HEK293 (cell line): ENCODE data around the gene DEDD2.

Experiments
- CTCF ChIA-PET: fragments of 350-600 bp; formaldehyde crosslinking; extraction: SDS; loops from one replicate; lab custom pipeline; 2021; ENCODE audit warnings: antibody characterized with exemption; lab: Yijun Ruan, JAX
- POLR2A ChIA-PET: fragments of 300-600 bp; formaldehyde crosslinking; extraction: SDS; loops from one replicate; lab custom pipeline; 2020; ENCODE audit warnings: antibody characterized with exemption, inconsistent platforms; lab: Yijun Ruan, JAX
- H3K27ac ChIP-seq: fragments of 200-500 bp; sonication (Bioruptor generic); 2 replicates; pipeline ENCODE4 v1.5.1; 2014; ENCODE audit warnings: low read depth, low read length, control low read depth, inconsistent platforms; ENCODE audit errors: extremely low read depth
- H3K36me3 ChIP-seq, 2 experiments: fragments of 200-500 bp in 1 of 2; sonication (Bioruptor generic) in 1 of 2; 1 replicate in 1 of 2; 2 replicates in 1 of 2; pipeline ENCODE4 v1.5.1; 2014 to 2017; ENCODE audit warnings: inconsistent platforms in 2 of 2, low read length in 2 of 2; ENCODE audit not compliant: control insufficient read depth in 2 of 2, insufficient read depth in 1 of 2
- H3K4me1 ChIP-seq: fragments of 200-500 bp; sonication (Bioruptor generic); 2 replicates; pipeline ENCODE4 v1.5.1; 2014; ENCODE audit warnings: mild to moderate bottlenecking, low read length, inconsistent platforms; ENCODE audit not compliant: control insufficient read depth, insufficient read depth
- H3K4me3 ChIP-seq: 2 replicates; pipeline ENCODE4 v1.5.1; 2011; ENCODE audit warnings: low read depth, mild to moderate bottlenecking, control low read depth, low read length, moderate library complexity
- H3K9me3 ChIP-seq: fragments of 200-500 bp; sonication (Bioruptor generic); 2 replicates; pipeline ENCODE4 v1.5.1; 2014; ENCODE audit warnings: low read depth, low read length, inconsistent platforms; ENCODE audit not compliant: control insufficient read depth, insufficient read depth
- MZF1 ChIP-seq: fragments of 450-650 bp; formaldehyde crosslinking; IDR thresholded peaks from 2 replicates; pipeline ENCODE4 v1.5.1; 2017; ENCODE audit warnings: missing biosample characterization, missing genetic modification characterization, borderline replicate concordance
- RBAK ChIP-seq: fragments of 450-650 bp; formaldehyde crosslinking; IDR thresholded peaks from 2 replicates; pipeline ENCODE4 v1.5.1; 2016; ENCODE audit warnings: missing biosample characterization, missing genetic modification characterization
- SP2 ChIP-seq: fragments of 450-650 bp; formaldehyde crosslinking; IDR thresholded peaks from 2 replicates; pipeline ENCODE4 v1.5.1; 2016; ENCODE audit warnings: missing biosample characterization, missing genetic modification characterization
- SP7 ChIP-seq: fragments of 450-650 bp; formaldehyde crosslinking; IDR thresholded peaks from 2 replicates; pipeline ENCODE4 v1.5.1; 2016; ENCODE audit warnings: missing biosample characterization, missing genetic modification characterization
- WT1 ChIP-seq: fragments of 450-650 bp; formaldehyde crosslinking; IDR thresholded peaks from 2 replicates; pipeline ENCODE4 v1.5.1; 2016; ENCODE audit warnings: missing biosample characterization, missing genetic modification characterization
- ZBTB17 ChIP-seq: fragments of 450-650 bp; formaldehyde crosslinking; IDR thresholded peaks from 2 replicates; pipeline ENCODE4 v1.5.1; 2016; ENCODE audit warnings: missing biosample characterization, missing genetic modification characterization
- ZBTB48 ChIP-seq: fragments of 450-650 bp; formaldehyde crosslinking; IDR thresholded peaks from 2 replicates; pipeline ENCODE4 v1.5.1; 2016; ENCODE audit warnings: missing biosample characterization, missing genetic modification characterization
- ZNF10 ChIP-seq: fragments of 450-650 bp; formaldehyde crosslinking; IDR thresholded peaks from 2 replicates; pipeline ENCODE4 v1.5.1; 2017; ENCODE audit warnings: missing biosample characterization, missing genetic modification characterization
- ZNF146 ChIP-seq: fragments of 450-650 bp; formaldehyde crosslinking; IDR thresholded peaks from 2 replicates; pipeline ENCODE4 v1.5.1; 2016; ENCODE audit warnings: missing biosample characterization, missing genetic modification characterization
- ZNF292 ChIP-seq: fragments of 450-650 bp; formaldehyde crosslinking; IDR thresholded peaks from 2 replicates; pipeline ENCODE4 v1.5.1; 2016; ENCODE audit warnings: low read depth, missing biosample characterization, missing genetic modification characterization, borderline replicate concordance
- ZNF302 ChIP-seq: fragments of 450-650 bp; formaldehyde crosslinking; IDR thresholded peaks from 2 replicates; pipeline ENCODE4 v1.5.1; 2016; ENCODE audit warnings: missing biosample characterization, missing genetic modification characterization, low read depth
- ZNF324 ChIP-seq: fragments of 450-650 bp; formaldehyde crosslinking; IDR thresholded peaks from 2 replicates; pipeline ENCODE4 v1.5.1; 2016; ENCODE audit warnings: missing biosample characterization, missing genetic modification characterization
- ZNF366 ChIP-seq: fragments of 450-650 bp; formaldehyde crosslinking; conservative IDR thresholded peaks from 2 replicates; pipeline ENCODE4 v1.5.1; 2016; ENCODE audit warnings: missing biosample characterization, missing genetic modification characterization
- ZNF473 ChIP-seq: fragments of 450-650 bp; formaldehyde crosslinking; IDR thresholded peaks from 2 replicates; pipeline ENCODE4 v1.5.1; 2017; ENCODE audit warnings: missing biosample characterization, missing genetic modification characterization
- ZNF600 ChIP-seq: fragments of 450-650 bp; formaldehyde crosslinking; IDR thresholded peaks from 2 replicates; pipeline ENCODE4 v1.5.1; 2016; ENCODE audit warnings: missing biosample characterization, missing genetic modification characterization
- ZNF707 ChIP-seq: fragments of 450-650 bp; formaldehyde crosslinking; IDR thresholded peaks from 2 replicates; pipeline ENCODE4 v1.5.1; 2016; ENCODE audit warnings: missing biosample characterization, missing genetic modification characterization
- ZNF837 ChIP-seq: fragments of 450-650 bp; formaldehyde crosslinking; IDR thresholded peaks from 2 replicates; pipeline ENCODE4 v1.5.1; 2016; ENCODE audit warnings: missing biosample characterization, missing genetic modification characterization
- TF ChIP-seq, protein P1 (sequence below): fragments of 450-650 bp; formaldehyde crosslinking; conservative IDR thresholded peaks from 2 replicates; pipeline ENCODE4 v1.5.1; 2016; ENCODE audit warnings: low read depth, missing biosample characterization, missing genetic modification characterization
- TF ChIP-seq, protein P2 (sequence below): fragments of 450-650 bp; IDR thresholded peaks from 2 replicates; pipeline ENCODE4 v1.5.1; 2018; ENCODE audit warnings: missing biosample characterization, mild to moderate bottlenecking, missing genetic modification characterization
- TF ChIP-seq, protein P3 (sequence below): fragments of 450-650 bp; formaldehyde crosslinking; IDR thresholded peaks from 2 replicates; pipeline ENCODE4 v1.5.1; 2016; ENCODE audit warnings: missing biosample characterization, missing genetic modification characterization
- TF ChIP-seq, protein P4 (sequence below): fragments of 450-650 bp; formaldehyde crosslinking; IDR thresholded peaks from 2 replicates; pipeline ENCODE4 v1.5.1; 2016; ENCODE audit warnings: missing biosample characterization, missing genetic modification characterization
- TF ChIP-seq, protein P5 (sequence below): fragments of 450-650 bp; formaldehyde crosslinking; IDR thresholded peaks from 2 replicates; pipeline ENCODE4 v1.5.0; 2017; ENCODE audit warnings: missing biosample characterization, missing genetic modification characterization, borderline replicate concordance
- TF ChIP-seq, protein P6 (sequence below): fragments of 450-650 bp; formaldehyde crosslinking; IDR thresholded peaks from 2 replicates; pipeline ENCODE4 v1.5.1; 2017; ENCODE audit warnings: missing biosample characterization, mild to moderate bottlenecking, missing genetic modification characterization, moderate library complexity

DEDD2 gene

DNA sequence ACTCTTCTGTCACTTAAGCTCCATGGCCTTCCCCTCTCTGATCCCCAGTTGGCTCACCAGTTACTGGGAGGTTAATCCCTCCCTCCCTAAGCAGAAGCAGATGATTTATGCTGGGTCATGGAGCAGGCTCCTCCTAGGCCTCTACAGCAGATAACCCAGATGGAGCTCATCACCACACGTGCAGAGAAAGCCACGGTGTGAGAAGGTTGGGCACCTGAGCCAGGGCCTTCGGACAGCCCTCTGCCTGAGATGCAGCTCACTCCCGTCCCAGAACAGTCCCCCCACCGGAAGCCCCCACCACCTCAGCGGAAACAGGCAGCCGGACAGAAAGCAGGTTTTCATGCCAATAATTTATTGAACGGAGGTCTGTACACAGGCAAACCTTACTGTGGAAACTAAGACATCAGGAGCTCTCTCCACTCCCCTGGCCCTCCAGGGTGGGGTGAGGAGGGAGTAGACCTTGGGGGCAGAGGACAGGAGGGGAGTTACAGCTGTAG is 12.4 kb upstream of the DEDD2 start:
- CTCF ChIA-PET: interaction anchor here (0.6 to 2.6 kb wide), 7 partner anchors 9 to 121 kb away, joined by 3 to 11 read pairs (median 3); partner anchors contain the start of gene ZNF526
- Histone ChIP-seq H3K9me3 (no peaks in the 10 kb centered on the region), H3K27ac (peak overlapping the region; percentile 34; the same call in 1 of the 2 replicates), H3K36me3 (peaks cover 82 to 95% of the 10 kb centered on the region in 2 experiments)
- TF ChIP-seq ZNF292 (tag by site-specific recombination): no peak
- no peak for TF ChIP-seq ZNF324 (tag by site-specific recombination)
- TF ChIP-seq, protein P1, sequence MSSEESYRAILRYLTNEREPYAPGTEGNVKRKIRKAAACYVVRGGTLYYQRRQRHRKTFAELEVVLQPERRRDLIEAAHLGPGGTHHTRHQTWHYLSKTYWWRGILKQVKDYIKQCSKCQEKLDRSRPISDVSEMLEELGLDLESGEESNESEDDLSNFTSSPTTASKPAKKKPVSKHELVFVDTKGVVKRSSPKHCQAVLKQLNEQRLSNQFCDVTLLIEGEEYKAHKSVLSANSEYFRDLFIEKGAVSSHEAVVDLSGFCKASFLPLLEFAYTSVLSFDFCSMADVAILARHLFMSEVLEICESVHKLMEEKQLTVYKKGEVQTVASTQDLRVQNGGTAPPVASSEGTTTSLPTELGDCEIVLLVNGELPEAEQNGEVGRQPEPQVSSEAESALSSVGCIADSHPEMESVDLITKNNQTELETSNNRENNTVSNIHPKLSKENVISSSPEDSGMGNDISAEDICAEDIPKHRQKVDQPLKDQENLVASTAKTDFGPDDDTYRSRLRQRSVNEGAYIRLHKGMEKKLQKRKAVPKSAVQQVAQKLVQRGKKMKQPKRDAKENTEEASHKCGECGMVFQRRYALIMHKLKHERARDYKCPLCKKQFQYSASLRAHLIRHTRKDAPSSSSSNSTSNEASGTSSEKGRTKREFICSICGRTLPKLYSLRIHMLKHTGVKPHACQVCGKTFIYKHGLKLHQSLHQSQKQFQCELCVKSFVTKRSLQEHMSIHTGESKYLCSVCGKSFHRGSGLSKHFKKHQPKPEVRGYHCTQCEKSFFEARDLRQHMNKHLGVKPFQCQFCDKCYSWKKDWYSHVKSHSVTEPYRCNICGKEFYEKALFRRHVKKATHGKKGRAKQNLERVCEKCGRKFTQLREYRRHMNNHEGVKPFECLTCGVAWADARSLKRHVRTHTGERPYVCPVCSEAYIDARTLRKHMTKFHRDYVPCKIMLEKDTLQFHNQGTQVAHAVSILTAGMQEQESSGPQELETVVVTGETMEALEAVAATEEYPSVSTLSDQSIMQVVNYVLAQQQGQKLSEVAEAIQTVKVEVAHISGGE (tag by site-specific recombination): no peak
- TF ChIP-seq ZBTB17 (tag by site-specific recombination): peak; percentile 55; the same call in 1 of the 2 replicates
- TF ChIP-seq, protein P2, sequence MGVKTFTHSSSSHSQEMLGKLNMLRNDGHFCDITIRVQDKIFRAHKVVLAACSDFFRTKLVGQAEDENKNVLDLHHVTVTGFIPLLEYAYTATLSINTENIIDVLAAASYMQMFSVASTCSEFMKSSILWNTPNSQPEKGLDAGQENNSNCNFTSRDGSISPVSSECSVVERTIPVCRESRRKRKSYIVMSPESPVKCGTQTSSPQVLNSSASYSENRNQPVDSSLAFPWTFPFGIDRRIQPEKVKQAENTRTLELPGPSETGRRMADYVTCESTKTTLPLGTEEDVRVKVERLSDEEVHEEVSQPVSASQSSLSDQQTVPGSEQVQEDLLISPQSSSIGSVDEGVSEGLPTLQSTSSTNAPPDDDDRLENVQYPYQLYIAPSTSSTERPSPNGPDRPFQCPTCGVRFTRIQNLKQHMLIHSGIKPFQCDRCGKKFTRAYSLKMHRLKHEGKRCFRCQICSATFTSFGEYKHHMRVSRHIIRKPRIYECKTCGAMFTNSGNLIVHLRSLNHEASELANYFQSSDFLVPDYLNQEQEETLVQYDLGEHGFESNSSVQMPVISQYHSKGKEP (tag by site-specific recombination): no peak
- TF ChIP-seq ZNF366 (tag by site-specific recombination): 0 out of 2 replicates have a peak, but pooled peaks have one; percentile 11
- TF ChIP-seq, protein P3, sequence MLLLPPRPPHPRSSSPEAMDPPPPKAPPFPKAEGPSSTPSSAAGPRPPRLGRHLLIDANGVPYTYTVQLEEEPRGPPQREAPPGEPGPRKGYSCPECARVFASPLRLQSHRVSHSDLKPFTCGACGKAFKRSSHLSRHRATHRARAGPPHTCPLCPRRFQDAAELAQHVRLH: no peak
- TF ChIP-seq, protein P4, sequence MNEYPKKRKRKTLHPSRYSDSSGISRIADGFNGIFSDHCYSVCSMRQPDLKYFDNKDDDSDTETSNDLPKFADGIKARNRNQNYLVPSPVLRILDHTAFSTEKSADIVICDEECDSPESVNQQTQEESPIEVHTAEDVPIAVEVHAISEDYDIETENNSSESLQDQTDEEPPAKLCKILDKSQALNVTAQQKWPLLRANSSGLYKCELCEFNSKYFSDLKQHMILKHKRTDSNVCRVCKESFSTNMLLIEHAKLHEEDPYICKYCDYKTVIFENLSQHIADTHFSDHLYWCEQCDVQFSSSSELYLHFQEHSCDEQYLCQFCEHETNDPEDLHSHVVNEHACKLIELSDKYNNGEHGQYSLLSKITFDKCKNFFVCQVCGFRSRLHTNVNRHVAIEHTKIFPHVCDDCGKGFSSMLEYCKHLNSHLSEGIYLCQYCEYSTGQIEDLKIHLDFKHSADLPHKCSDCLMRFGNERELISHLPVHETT (tag by site-specific recombination): no peak
- peak; percentile 42; the same call in 1 of the 2 replicates for TF ChIP-seq WT1 (tag by site-specific recombination)
- peak; percentile 71; the same call in 1 of the 2 replicates for TF ChIP-seq MZF1
- 0 out of 2 replicates have a peak, but pooled peaks have one; percentile 11 for TF ChIP-seq SP7
- no peak for TF ChIP-seq ZNF707
- peak; percentile 81 for TF ChIP-seq ZNF10
- no peak for TF ChIP-seq RBAK (tag by site-specific recombination)
- no peak for TF ChIP-seq ZNF473 (tag by site-specific recombination)
- TF ChIP-seq ZNF837 (tag by site-specific recombination): no peak
- TF ChIP-seq, protein P5, sequence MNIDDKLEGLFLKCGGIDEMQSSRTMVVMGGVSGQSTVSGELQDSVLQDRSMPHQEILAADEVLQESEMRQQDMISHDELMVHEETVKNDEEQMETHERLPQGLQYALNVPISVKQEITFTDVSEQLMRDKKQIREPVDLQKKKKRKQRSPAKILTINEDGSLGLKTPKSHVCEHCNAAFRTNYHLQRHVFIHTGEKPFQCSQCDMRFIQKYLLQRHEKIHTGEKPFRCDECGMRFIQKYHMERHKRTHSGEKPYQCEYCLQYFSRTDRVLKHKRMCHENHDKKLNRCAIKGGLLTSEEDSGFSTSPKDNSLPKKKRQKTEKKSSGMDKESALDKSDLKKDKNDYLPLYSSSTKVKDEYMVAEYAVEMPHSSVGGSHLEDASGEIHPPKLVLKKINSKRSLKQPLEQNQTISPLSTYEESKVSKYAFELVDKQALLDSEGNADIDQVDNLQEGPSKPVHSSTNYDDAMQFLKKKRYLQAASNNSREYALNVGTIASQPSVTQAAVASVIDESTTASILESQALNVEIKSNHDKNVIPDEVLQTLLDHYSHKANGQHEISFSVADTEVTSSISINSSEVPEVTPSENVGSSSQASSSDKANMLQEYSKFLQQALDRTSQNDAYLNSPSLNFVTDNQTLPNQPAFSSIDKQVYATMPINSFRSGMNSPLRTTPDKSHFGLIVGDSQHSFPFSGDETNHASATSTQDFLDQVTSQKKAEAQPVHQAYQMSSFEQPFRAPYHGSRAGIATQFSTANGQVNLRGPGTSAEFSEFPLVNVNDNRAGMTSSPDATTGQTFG (tag by site-specific recombination): no peak
- TF ChIP-seq SP2 (tag by site-specific recombination): peak; percentile 45
- no peak for TF ChIP-seq ZNF600 (tag by site-specific recombination)
- TF ChIP-seq ZBTB48: no peak
- no peak for TF ChIP-seq ZNF146 (tag by site-specific recombination)
- TF ChIP-seq ZNF302 (tag by site-specific recombination): no peak
- TF ChIP-seq, protein P6, sequence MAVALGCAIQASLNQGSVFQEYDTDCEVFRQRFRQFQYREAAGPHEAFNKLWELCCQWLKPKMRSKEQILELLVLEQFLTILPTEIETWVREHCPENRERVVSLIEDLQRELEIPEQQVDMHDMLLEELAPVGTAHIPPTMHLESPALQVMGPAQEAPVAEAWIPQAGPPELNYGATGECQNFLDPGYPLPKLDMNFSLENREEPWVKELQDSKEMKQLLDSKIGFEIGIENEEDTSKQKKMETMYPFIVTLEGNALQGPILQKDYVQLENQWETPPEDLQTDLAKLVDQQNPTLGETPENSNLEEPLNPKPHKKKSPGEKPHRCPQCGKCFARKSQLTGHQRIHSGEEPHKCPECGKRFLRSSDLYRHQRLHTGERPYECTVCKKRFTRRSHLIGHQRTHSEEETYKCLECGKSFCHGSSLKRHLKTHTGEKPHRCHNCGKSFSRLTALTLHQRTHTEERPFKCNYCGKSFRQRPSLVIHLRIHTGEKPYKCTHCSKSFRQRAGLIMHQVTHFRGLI: peak; percentile 50; the same call in 1 of the 2 replicates
- TF ChIP-seq, all 188 proteins: peak for 8
- POLR2A ChIA-PET: interaction anchor here (0.6 to 3.9 kb wide), 6 partner anchors 9 to 152 kb away, joined by 3 to 32 read pairs (median 8); partner anchors contain the start of genes DEDD2, GSK3A and ZNF526
- H3K4me3 ChIP-seq: no peak overlapping the region
- no peaks in the 10 kb centered on the region for H3K4me1 ChIP-seq
